GM06990 (cell line): Measurements from ENCODE around the gene NGEF.

Experiments used
- DNase-seq: peaks from one replicate; pipeline ENCODE4 v3.0.0-alpha.2; 2011; ENCODE audit not compliant: insufficient read length; ENCODE audit errors: extremely low read depth
- H3K27me3 ChIP-seq: replicated peaks from 2 replicates; pipeline ENCODE4 v1.6.0; 2011; ENCODE audit warnings: low read length; ENCODE audit not compliant: control insufficient read depth, insufficient read depth
- H3K36me3 ChIP-seq: 2 replicates; pipeline ENCODE4 v1.5.1; 2011; ENCODE audit warnings: low read length; ENCODE audit not compliant: control insufficient read depth, insufficient read depth
- H3K4me3 ChIP-seq: replicated peaks from 2 replicates; pipeline ENCODE4 v1.5.1; 2011; ENCODE audit warnings: low read depth, mild to moderate bottlenecking, control low read depth, low read length
- CTCF ChIP-seq: IDR thresholded peaks from 2 replicates; pipeline ENCODE4 v1.5.1; 2011; ENCODE audit warnings: low read length, control low read depth, mild to moderate bottlenecking, inconsistent platforms; ENCODE audit not compliant: insufficient read depth, poor library complexity, severe bottlenecking

NGEF gene

GRCh38 chr2:233009661-233010060 lies 3.4 kb downstream of the NGEF start:
- no peak for TF ChIP-seq CTCF
- no peaks in the 10 kb centered on the region; the same call in 1 of the 2 replicates for H3K27me3 ChIP-seq
- H3K36me3 ChIP-seq, result no peaks in the 10 kb centered on the region
- H3K4me3 ChIP-seq, result no peak overlapping the region
- DNase-seq, result no peak

GRCh38 chr2:233007739-233008138 lies 5.3 kb downstream of the NGEF start:
- Histone ChIP-seq H3K27me3 (no peaks in the 10 kb centered on the region; the same call in 1 of the 2 replicates), H3K36me3 (no peaks in the 10 kb centered on the region), H3K4me3 (no peak overlapping the region)
- no peak for TF ChIP-seq CTCF
- DNase-seq, result no peak

GRCh38 chr2:233007270-233007669 lies 5.8 kb downstream of the NGEF start:
- no peak for TF ChIP-seq CTCF

GRCh38 chr2:233006648-233007047 lies 6.4 kb downstream of the NGEF start:
- Histone ChIP-seq H3K4me3 (no peak overlapping the region), H3K27me3 (no peaks in the 10 kb centered on the region; the same call in 1 of the 2 replicates), H3K36me3 (no peaks in the 10 kb centered on the region)
- DNase-seq, result no peak
- TF ChIP-seq CTCF, result no peak

More at GRCh38 chr2:233007270-233007669, 5.8 kb downstream of the NGEF start:
- Histone ChIP-seq H3K4me3 (no peak overlapping the region), H3K27me3 (no peaks in the 10 kb centered on the region; the same call in 1 of the 2 replicates), H3K36me3 (no peaks in the 10 kb centered on the region)
- DNase-seq, result no peak

- Histone ChIP-seq H3K4me3 (no peak overlapping the region), H3K27me3 (no peaks in the 10 kb centered on the region; the same call in 1 of the 2 replicates), H3K36me3 (no peaks in the 10 kb centered on the region)
- DNase-seq, result no peak
- TF ChIP-seq CTCF, result no peak
Measured at GRCh38 chr2:233005096-233005495, 8.0 kb downstream of the NGEF start.
